ENCODE data around the gene ARHGAP33. TPM values are rescaled to one million over a fixed set of nuclear protein-coding genes. Genes with fewer than 3 reads are reported as not detected.

Gene ARHGAP33
- total and polyA plus RNA-seq, 8 donors = 11.4 to 35.6 (median 27.5) TPM

- no peak overlapping the region for H3K27ac ChIP-seq
- DNase-seq (no peak), ATAC-seq (no peak)
- no peak overlapping the region for H3K4me3 ChIP-seq
- no peak for TF ChIP-seq CTCF (IDR thresholded peaks at IDR 0.05)
- H3K27me3 ChIP-seq = no peaks in the 10 kb centered on the region
- H3K36me3 ChIP-seq = peaks cover 0 to 100% of the 10 kb centered on the region in 2 donors
- H3K4me1 ChIP-seq = no peaks in the 10 kb centered on the region
- intact Hi-C loops (cut with DNase I) = no loop called here
- no peaks in the 10 kb centered on the region for H3K9me3 ChIP-seq
These were observed 45.6 kb upstream of the ARHGAP33 start for GRCh38 chr19:35729763-35730162.

- no peak for DNase-seq
- Histone ChIP-seq H3K36me3 (peaks cover 0 to 100% of the 10 kb centered on the region in 2 donors), H3K27me3 (no peaks in the 10 kb centered on the region), H3K4me3 (no peak overlapping the region), H3K4me1 (no peaks in the 10 kb centered on the region), H3K9me3 (no peaks in the 10 kb centered on the region), H3K27ac (no peak overlapping the region)
- intact Hi-C loops (cut with DNase I) = no loop called here
- no peak for TF ChIP-seq CTCF (IDR thresholded peaks at IDR 0.05)
- ATAC-seq = no peak
These were observed 45.0 kb upstream of the ARHGAP33 start for GRCh38 chr19:35730326-35730725.

GRCh38 chr19:35731353-35731752 lies 44.0 kb upstream of the ARHGAP33 start:
- DNase-seq (no peak), ATAC-seq (no peak)
- Histone ChIP-seq H3K4me1 (no peaks in the 10 kb centered on the region), H3K27me3 (no peaks in the 10 kb centered on the region), H3K27ac (no peak overlapping the region), H3K4me3 (no peak overlapping the region), H3K9me3 (no peaks in the 10 kb centered on the region), H3K36me3 (peaks cover 0 to 100% of the 10 kb centered on the region in 2 donors)
- intact Hi-C loops (cut with DNase I) = no loop called here
- TF ChIP-seq CTCF (IDR thresholded peaks at IDR 0.05) = no peak

- intact Hi-C loops (cut with DNase I) = no loop called here
- TF ChIP-seq CTCF (IDR thresholded peaks at IDR 0.05) = no peak
- no peak overlapping the region for H3K4me3 ChIP-seq
- H3K4me1 ChIP-seq = no peaks in the 10 kb centered on the region
- H3K36me3 ChIP-seq = peaks cover 0 to 100% of the 10 kb centered on the region in 2 donors
- no peaks in the 10 kb centered on the region for H3K27me3 ChIP-seq
- no peaks in the 10 kb centered on the region for H3K9me3 ChIP-seq
- DNase-seq = no peak
- no peak overlapping the region for H3K27ac ChIP-seq
- no peak for ATAC-seq
These were observed 43.5 kb upstream of the ARHGAP33 start for GRCh38 chr19:35731779-35732405.

- no peaks in the 10 kb centered on the region for H3K27me3 ChIP-seq
- no peak overlapping the region for H3K4me3 ChIP-seq
- DNase-seq (no peak), ATAC-seq (no peak)
- H3K36me3 ChIP-seq = peaks cover 0 to 100% of the 10 kb centered on the region in 2 donors
- TF ChIP-seq CTCF (IDR thresholded peaks at IDR 0.05) = no peak
- intact Hi-C loops (cut with DNase I) = no loop called here
- H3K9me3 ChIP-seq = no peaks in the 10 kb centered on the region
- H3K27ac ChIP-seq = no peak overlapping the region
- no peaks in the 10 kb centered on the region for H3K4me1 ChIP-seq
These were observed 42.7 kb upstream of the ARHGAP33 start for GRCh38 chr19:35732540-35733179.
